Raji (cell line): ENCODE measurements around the gene ST8SIA2.

Experiments
- POLR2A ChIP-seq: IDR thresholded peaks from 2 replicates; pipeline ENCODE4 v1.6.1; 2011; ENCODE audit warnings: low read depth, low read length, control low read depth; ENCODE audit not compliant: insufficient read depth

Gene ST8SIA2, protein sequence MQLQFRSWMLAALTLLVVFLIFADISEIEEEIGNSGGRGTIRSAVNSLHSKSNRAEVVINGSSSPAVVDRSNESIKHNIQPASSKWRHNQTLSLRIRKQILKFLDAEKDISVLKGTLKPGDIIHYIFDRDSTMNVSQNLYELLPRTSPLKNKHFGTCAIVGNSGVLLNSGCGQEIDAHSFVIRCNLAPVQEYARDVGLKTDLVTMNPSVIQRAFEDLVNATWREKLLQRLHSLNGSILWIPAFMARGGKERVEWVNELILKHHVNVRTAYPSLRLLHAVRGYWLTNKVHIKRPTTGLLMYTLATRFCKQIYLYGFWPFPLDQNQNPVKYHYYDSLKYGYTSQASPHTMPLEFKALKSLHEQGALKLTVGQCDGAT

DNA sequence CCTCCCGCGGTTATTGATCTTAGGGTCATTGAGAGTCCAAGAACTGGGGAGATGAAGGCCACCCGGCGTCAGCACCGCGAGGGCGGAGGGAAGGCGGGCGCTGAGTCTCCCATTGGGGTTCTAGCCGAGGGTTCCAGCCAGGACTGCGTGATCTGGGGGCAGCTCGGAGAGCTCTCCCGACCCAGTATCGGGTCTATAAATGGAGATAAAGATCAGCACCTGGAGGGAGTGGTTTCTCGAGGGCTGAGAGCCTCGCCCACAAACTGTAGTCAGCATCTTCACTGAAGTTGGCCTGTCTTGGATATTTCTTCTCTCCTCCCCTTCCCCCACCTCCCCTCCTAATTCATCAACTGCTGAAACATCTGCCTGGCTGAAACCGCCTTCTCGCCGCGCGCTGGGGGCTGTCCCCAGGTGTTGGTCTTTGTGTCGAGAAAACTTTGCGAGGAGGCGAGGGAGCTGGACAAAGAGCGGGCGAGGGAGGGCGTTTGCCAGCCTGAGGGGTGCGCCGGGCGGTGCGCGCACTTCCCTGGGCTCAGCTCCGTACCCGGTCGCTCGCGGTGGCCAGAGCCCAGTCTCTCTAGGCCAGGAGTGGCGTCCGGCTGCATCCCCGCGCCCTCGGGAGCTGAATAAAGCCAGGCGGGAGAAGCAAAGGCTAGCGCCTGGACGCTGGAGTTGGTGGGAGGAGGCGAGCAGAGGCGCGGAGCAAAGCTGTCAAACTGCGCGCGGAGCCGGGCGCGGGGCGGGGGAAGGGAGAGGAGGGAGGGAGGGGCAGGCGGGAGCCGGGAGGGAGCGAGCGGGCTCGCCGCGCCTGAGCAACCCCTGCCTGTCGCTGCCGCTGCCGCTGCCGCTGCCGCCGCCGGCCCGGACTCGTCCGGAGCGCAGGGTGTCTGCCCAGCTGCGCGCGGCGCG, at the start of gene ST8SIA2:
Gene ST8SIA2, plus strand, starts transcription at position 811 of the 909 bp plus-strand sequence. CDS start 184 bp downstream, outside the sequence.
- no peak for TF ChIP-seq POLR2A

DNA sequence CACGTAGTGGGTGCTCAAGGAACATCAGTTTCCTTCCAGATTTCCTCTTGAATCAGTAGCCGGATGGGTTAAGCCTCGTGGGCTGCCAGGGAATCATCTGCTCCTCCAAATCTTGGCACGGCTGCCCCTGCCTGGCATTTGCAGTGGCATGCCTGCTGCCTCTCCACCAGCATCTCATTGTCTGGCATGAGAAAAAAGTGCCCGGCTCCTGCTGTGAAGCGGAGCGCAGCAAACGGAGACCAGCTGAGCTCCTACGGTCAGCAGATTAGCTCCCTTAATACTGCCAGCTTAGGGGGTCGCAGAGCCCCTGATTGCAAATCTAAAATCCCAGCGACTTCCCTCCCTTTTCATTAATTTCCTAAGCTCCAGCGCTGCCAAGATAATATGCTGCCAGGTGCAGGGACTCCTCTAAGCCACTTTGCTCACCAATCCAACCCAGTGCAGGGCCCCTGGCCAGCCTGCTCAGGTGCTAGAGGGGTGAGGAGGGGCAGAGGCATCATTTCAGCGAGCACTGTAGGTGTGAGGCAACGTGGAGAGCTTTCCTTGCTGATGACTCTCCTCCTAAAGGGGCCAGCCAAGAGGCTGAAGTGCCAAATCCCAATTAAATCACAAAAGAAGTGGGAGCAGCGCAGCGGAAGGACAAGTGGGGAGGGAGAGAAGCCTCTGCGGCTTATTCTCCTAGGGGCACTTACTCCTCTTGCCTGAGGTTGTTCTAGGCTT, 49.6 kb upstream of the ST8SIA2 start:
- TF ChIP-seq POLR2A, result no peak

DNA sequence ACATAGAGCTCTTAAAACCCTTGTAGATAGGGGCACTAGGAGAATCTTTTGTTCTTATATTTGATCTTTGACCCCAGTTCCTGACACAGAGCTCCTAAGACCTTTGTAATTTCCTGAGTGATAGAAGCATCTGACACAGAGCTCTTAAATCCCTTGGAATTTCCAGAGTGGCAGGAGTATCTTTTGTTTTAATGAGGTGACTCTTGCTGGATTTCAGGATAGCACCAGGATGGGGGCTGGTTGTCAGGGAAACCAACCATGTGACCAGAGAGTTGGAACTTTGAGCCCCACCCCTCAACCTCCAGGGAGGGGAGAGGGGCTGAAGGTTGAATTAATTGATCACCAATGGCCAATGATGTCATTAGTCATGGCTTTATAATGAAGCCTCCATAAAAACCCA, 47.6 kb upstream of the ST8SIA2 start:
- TF ChIP-seq POLR2A, result no peak

DNA sequence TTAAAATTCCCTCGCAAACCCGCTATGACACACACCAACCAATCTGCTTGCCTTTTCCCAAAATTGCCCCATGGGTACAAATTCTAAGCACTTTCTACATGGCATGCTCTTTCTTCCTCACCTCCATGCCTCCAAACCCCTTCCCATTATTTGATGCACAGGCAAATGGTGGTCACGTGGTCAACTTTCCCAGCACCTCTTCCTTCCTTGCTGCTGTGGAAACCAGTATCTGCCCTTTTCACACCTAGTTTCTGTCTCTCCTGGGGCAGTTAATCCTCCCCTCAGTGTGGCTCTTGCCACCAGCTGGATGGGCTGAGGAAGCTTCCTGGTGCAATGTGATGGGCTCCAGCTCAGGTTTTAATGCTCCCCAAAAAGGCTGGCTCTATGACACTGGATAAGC, 38.4 kb upstream of the ST8SIA2 start:
- TF ChIP-seq POLR2A, result no peak

GRCh38 chr15:92361321-92362000, 32.2 kb upstream of the ST8SIA2 start:
- no peak for TF ChIP-seq POLR2A

GRCh38 chr15:92362001-92362350, 31.7 kb upstream of the ST8SIA2 start:
- no peak for TF ChIP-seq POLR2A

GRCh38 chr15:92365084-92365483, 28.6 kb upstream of the ST8SIA2 start:
- no peak for TF ChIP-seq POLR2A

- TF ChIP-seq POLR2A, result no peak
These were observed 27.8 kb upstream of the ST8SIA2 start for GRCh38 chr15:92365906-92366305.

- TF ChIP-seq POLR2A, result no peak
These were observed 27.3 kb upstream of the ST8SIA2 start for GRCh38 chr15:92366381-92366780.

- no peak for TF ChIP-seq POLR2A
These were observed 18.6 kb upstream of the ST8SIA2 start for GRCh38 chr15:92375057-92375456.

- TF ChIP-seq POLR2A, result no peak
These were observed 17.6 kb upstream of the ST8SIA2 start for GRCh38 chr15:92376109-92376508.

GRCh38 chr15:92377083-92377789, 16.4 kb upstream of the ST8SIA2 start:
- TF ChIP-seq POLR2A, result no peak

GRCh38 chr15:92383519-92384324, 10.0 kb upstream of the ST8SIA2 start:
- no peak for TF ChIP-seq POLR2A

DNA sequence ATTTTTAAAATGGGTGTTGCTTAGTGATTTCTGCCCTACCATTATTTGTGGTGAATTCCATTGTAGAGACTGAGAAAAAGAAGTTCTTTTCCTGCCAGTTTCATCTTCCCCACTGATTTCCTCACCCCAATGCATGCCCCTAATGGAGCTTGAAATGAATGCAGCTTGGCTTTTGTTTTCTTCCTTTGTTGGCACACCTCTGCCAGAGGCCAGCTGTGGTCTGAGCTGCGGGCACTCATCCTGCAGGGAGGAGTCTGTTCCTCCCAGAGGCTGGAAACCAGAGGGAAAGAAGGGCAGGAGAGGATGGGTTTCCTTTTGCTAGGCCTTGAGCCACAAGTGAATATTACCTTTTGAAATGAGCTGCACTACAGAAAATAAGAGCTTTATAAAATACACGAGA, 9.3 kb upstream of the ST8SIA2 start:
- TF ChIP-seq POLR2A, result no peak

DNA sequence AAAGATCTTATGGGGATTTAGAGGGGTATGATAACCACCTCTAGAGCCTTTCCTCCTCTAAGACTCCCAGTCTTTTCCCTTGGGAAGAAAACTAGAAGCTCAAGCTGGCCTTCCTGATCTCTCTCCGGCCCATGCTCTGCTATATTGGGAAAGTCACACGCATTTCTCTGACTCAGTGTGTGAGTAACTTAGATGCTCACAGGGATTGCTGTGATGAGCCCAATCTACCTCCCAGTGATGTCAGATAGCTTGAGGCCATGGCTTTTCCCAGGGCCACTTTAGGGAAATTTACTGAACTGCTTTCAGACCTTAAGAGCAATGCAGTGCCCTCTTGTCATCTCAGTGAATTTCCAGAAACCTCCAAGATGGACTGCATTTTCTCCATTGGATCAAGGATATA, 8.6 kb upstream of the ST8SIA2 start:
- no peak for TF ChIP-seq POLR2A
